ENCODE data around the gene RAP1GAP2.

Gene RAP1GAP2

GRCh38 chr17:2931876-2932275, 135.6 kb downstream of the RAP1GAP2 start:
- Histone ChIP-seq H3K4me1 (ENCODE audit: control insufficient read depth in 1 of 2, insufficient read depth in 2 of 2, low read length in 2 of 2) (peaks cover 0 to 2% of the 10 kb centered on the region in 2 experiments), H3K4me3 (ENCODE audit: low read depth, low read length) (no peak overlapping the region), H2AFZ (ENCODE audit: insufficient read depth, low read length, poor library complexity) (no peak overlapping the region), H3K27ac (ENCODE audit: low read depth, low read length) (no peak overlapping the region), H4K91ac (ENCODE audit: low read depth, low read length) (no peak overlapping the region), H3K23ac (ENCODE audit: low read length) (no peak overlapping the region), H3K36me3 (ENCODE audit: control insufficient read depth in 1 of 2, insufficient read depth in 2 of 2, low read length in 2 of 2) (no peaks in the 10 kb centered on the region), H2AK5ac (ENCODE audit: low read length) (no peak overlapping the region), H2BK12ac (ENCODE audit: low read length) (no peak overlapping the region), H3K79me2 (ENCODE audit: control insufficient read depth, insufficient read depth, low read length, poor library complexity) (no peaks in the 10 kb centered on the region), H3K14ac (ENCODE audit: low read length) (no peak overlapping the region), H3K27me3 (ENCODE audit: insufficient read depth, low read length) (no peaks in the 10 kb centered on the region), H4K12ac (ENCODE audit: low read depth, low read length) (no peak overlapping the region), H2BK120ac (ENCODE audit: insufficient read depth, low read length, poor library complexity) (no peak overlapping the region), H3K79me1 (ENCODE audit: low read length) (no peaks in the 10 kb centered on the region), H3K4me2 (ENCODE audit: low read length) (no peak overlapping the region), H3K9ac (ENCODE audit: low read length) (no peak overlapping the region), H4K8ac (ENCODE audit: low read depth, low read length) (no peak overlapping the region), H3K4ac (ENCODE audit: low read depth, low read length) (no peak overlapping the region), H3K18ac (ENCODE audit: low read length) (no peak overlapping the region), H2BK5ac (ENCODE audit: low read depth, low read length, poor library complexity) (no peak overlapping the region), H3K9me3 (ENCODE audit: insufficient read depth, low read depth, low read length) (no peaks in the 10 kb centered on the region)
- no peak for DNase-seq
- no CpG with 5 or more reads among the region's 10 CpGs for WGBS (ENCODE audit: extremely low coverage, insufficient coverage, insufficient read length)

- Histone ChIP-seq H2BK120ac (ENCODE audit: insufficient read depth, low read length, poor library complexity) (no peak overlapping the region), H4K91ac (ENCODE audit: low read depth, low read length) (no peak overlapping the region)
Observed at GRCh38 chr17:2932946-2933345, 136.7 kb downstream of the RAP1GAP2 start.

GRCh38 chr17:2933606-2934005, 137.4 kb downstream of the RAP1GAP2 start:
- Histone ChIP-seq H3K27ac (ENCODE audit: low read depth, low read length) (no peak overlapping the region), H3K23ac (ENCODE audit: low read length) (no peak overlapping the region), H3K27me3 (ENCODE audit: insufficient read depth, low read length) (no peaks in the 10 kb centered on the region), H3K4me1 (ENCODE audit: control insufficient read depth in 1 of 2, insufficient read depth in 2 of 2, low read length in 2 of 2) (peaks cover 0 to 2% of the 10 kb centered on the region in 2 experiments), H3K4ac (ENCODE audit: low read depth, low read length) (no peak overlapping the region), H4K8ac (ENCODE audit: low read depth, low read length) (no peak overlapping the region), H3K79me1 (ENCODE audit: low read length) (no peaks in the 10 kb centered on the region), H4K12ac (ENCODE audit: low read depth, low read length) (no peak overlapping the region), H3K18ac (ENCODE audit: low read length) (no peak overlapping the region), H2AK5ac (ENCODE audit: low read length) (no peak overlapping the region), H3K79me2 (ENCODE audit: control insufficient read depth, insufficient read depth, low read length, poor library complexity) (no peaks in the 10 kb centered on the region), H2BK12ac (ENCODE audit: low read length) (no peak overlapping the region), H3K9ac (ENCODE audit: low read length) (no peak overlapping the region), H2BK120ac (ENCODE audit: insufficient read depth, low read length, poor library complexity) (no peak overlapping the region), H3K36me3 (ENCODE audit: control insufficient read depth in 1 of 2, insufficient read depth in 2 of 2, low read length in 2 of 2) (no peaks in the 10 kb centered on the region), H2BK5ac (ENCODE audit: low read depth, low read length, poor library complexity) (no peak overlapping the region), H3K4me3 (ENCODE audit: low read depth, low read length) (no peak overlapping the region), H3K4me2 (ENCODE audit: low read length) (no peak overlapping the region), H2AFZ (ENCODE audit: insufficient read depth, low read length, poor library complexity) (no peak overlapping the region), H4K91ac (ENCODE audit: low read depth, low read length) (no peak overlapping the region), H3K9me3 (ENCODE audit: insufficient read depth, low read depth, low read length) (no peaks in the 10 kb centered on the region), H3K14ac (ENCODE audit: low read length) (no peak overlapping the region)
- no CpG with 5 or more reads among the region's 11 CpGs for whole genome bisulfite sequencing (ENCODE audit: extremely low coverage, insufficient coverage, insufficient read length)
- no peak for DNase-seq

More at GRCh38 chr17:2932946-2933345, 136.7 kb downstream of the RAP1GAP2 start:
- Histone ChIP-seq H2BK5ac (ENCODE audit: low read depth, low read length, poor library complexity) (no peak overlapping the region), H2AK5ac (ENCODE audit: low read length) (peak overlapping the region; percentile 35), H3K27ac (ENCODE audit: low read depth, low read length) (no peak overlapping the region), H3K18ac (ENCODE audit: low read length) (peak overlapping the region; percentile 57), H3K4ac (ENCODE audit: low read depth, low read length) (no peak overlapping the region), H2AFZ (ENCODE audit: insufficient read depth, low read length, poor library complexity) (no peak overlapping the region), H3K14ac (ENCODE audit: low read length) (peak overlapping the region; percentile 51), H3K9ac (ENCODE audit: low read length) (no peak overlapping the region), H3K4me3 (ENCODE audit: low read depth, low read length) (no peak overlapping the region), H3K23ac (ENCODE audit: low read length) (no peak overlapping the region), H3K27me3 (ENCODE audit: insufficient read depth, low read length) (no peaks in the 10 kb centered on the region), H4K8ac (ENCODE audit: low read depth, low read length) (no peak overlapping the region), H4K12ac (ENCODE audit: low read depth, low read length) (no peak overlapping the region), H3K9me3 (ENCODE audit: insufficient read depth, low read depth, low read length) (no peaks in the 10 kb centered on the region), H3K4me2 (ENCODE audit: low read length) (no peak overlapping the region), H3K36me3 (ENCODE audit: control insufficient read depth in 1 of 2, insufficient read depth in 2 of 2, low read length in 2 of 2) (no peaks in the 10 kb centered on the region), H3K79me2 (ENCODE audit: control insufficient read depth, insufficient read depth, low read length, poor library complexity) (no peaks in the 10 kb centered on the region), H3K4me1 (ENCODE audit: control insufficient read depth in 1 of 2, insufficient read depth in 2 of 2, low read length in 2 of 2) (peaks cover 0 to 2% of the 10 kb centered on the region in 2 experiments), H2BK12ac (ENCODE audit: low read length) (no peak overlapping the region), H3K79me1 (ENCODE audit: low read length) (no peaks in the 10 kb centered on the region)
- 100% methylated on average over 3 of the region's 12 CpGs for WGBS (ENCODE audit: extremely low coverage, insufficient coverage, insufficient read length)
- DNase-seq = no peak

DNA sequence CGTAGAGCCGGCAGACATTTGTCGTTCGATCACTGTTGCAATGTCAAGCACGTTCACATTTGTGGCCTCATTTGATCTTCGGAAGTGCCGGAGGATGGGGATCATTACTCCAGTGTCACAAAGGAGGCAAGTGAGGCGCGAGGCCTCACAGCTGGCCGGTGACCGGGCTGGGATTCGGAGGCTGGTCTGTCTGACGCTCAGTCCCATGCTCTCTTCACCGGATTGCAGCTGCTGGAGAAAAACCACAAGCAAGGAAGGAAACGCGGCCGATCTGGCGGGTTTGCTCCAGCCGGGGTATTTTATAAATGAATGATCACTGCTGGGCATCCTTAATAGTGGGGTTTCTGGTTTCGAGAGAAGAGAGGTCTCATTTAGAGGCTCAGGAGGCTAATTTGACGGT, 139.4 kb downstream of the RAP1GAP2 start:
- DNase-seq = no peak
- H4K8ac ChIP-seq (ENCODE audit: low read depth, low read length) = no peak overlapping the region
- H2BK120ac ChIP-seq (ENCODE audit: insufficient read depth, low read length, poor library complexity) = no peak overlapping the region
- H3K79me2 ChIP-seq (ENCODE audit: control insufficient read depth, insufficient read depth, low read length, poor library complexity) = no peaks in the 10 kb centered on the region
- no peak overlapping the region for H2AFZ ChIP-seq (ENCODE audit: insufficient read depth, low read length, poor library complexity)
- H3K9me3 ChIP-seq (ENCODE audit: insufficient read depth, low read depth, low read length) = no peaks in the 10 kb centered on the region
- no peak overlapping the region for H3K14ac ChIP-seq (ENCODE audit: low read length)
- H4K91ac ChIP-seq (ENCODE audit: low read depth, low read length) = no peak overlapping the region
- H2BK5ac ChIP-seq (ENCODE audit: low read depth, low read length, poor library complexity) = no peak overlapping the region
- no CpG with 5 or more reads among the region's 21 CpGs for WGBS (ENCODE audit: extremely low coverage, insufficient coverage, insufficient read length)
- H3K23ac ChIP-seq (ENCODE audit: low read length) = no peak overlapping the region
- no peak overlapping the region for H3K4me3 ChIP-seq (ENCODE audit: low read depth, low read length)
- H3K36me3 ChIP-seq (ENCODE audit: control insufficient read depth in 1 of 2, insufficient read depth in 2 of 2, low read length in 2 of 2) = no peaks in the 10 kb centered on the region
- H3K27me3 ChIP-seq (ENCODE audit: insufficient read depth, low read length) = no peaks in the 10 kb centered on the region
- no peak overlapping the region for H3K9ac ChIP-seq (ENCODE audit: low read length)
- no peak overlapping the region for H3K4ac ChIP-seq (ENCODE audit: low read depth, low read length)
- H4K12ac ChIP-seq (ENCODE audit: low read depth, low read length) = no peak overlapping the region
- H2BK12ac ChIP-seq (ENCODE audit: low read length) = no peak overlapping the region
- no peak overlapping the region for H3K27ac ChIP-seq (ENCODE audit: low read depth, low read length)
- peaks cover 8% of the 10 kb centered on the region in 2 experiments for H3K4me1 ChIP-seq (ENCODE audit: control insufficient read depth in 1 of 2, insufficient read depth in 2 of 2, low read length in 2 of 2)
- H3K79me1 ChIP-seq (ENCODE audit: low read length) = peaks cover 3% of the 10 kb centered on the region
- no peak overlapping the region for H3K4me2 ChIP-seq (ENCODE audit: low read length)
- H2AK5ac ChIP-seq (ENCODE audit: low read length) = no peak overlapping the region
- no peak overlapping the region for H3K18ac ChIP-seq (ENCODE audit: low read length)
